Caco-2 (cell line): ENCODE data around the gene ABRAXAS1. TPM values are rescaled to one million over a fixed set of nuclear protein-coding genes. Genes with fewer than 3 reads are reported as not detected.

ENCODE experiments used
- BruUV-seq: library from RNA; stranded (reverse); fragments of 400-500 nt; replicated peaks from 2 replicates; lab custom pipeline; 2021; lab: Mats Ljungman, UMichigan
- CTCF ChIA-PET: fragments of 300-600 bp; sonication (Branson Sonifier 250); formaldehyde crosslinking; loops from one replicate; lab custom pipeline; 2022; ENCODE audit warnings: antibody characterized with exemption; lab: Charles Lee
- POLR2A ChIA-PET: fragments of 300-600 bp; sonication (Branson Sonifier 250); formaldehyde crosslinking; loops from one replicate; lab custom pipeline; 2022; ENCODE audit warnings: antibody characterized with exemption; lab: Charles Lee
- DNase-seq, 2 experiments: peaks; one replicate each; pipeline versions ENCODE4 v3.0.0 to v3.0.0-alpha.2; 2020 to 2022
- H3K27me3 ChIP-seq: replicated peaks from 2 replicates; pipeline ENCODE4 v1.6.0; 2011; ENCODE audit warnings: low read length; ENCODE audit not compliant: control insufficient read depth, insufficient read depth
- H3K36me3 ChIP-seq: 2 replicates; pipeline ENCODE4 v1.5.1; 2011; ENCODE audit warnings: low read length; ENCODE audit not compliant: control insufficient read depth, insufficient read depth
- H3K4me1 ChIP-seq: fragments of 250-450 bp; sonication (Bioruptor Pico); 2 replicates; pipeline ENCODE4 v1.5.1; 2020; ENCODE audit warnings: mild to moderate bottlenecking
- H3K4me3 ChIP-seq: 2 replicates; pipeline ENCODE4 v1.5.1; 2011; ENCODE audit warnings: low read depth, mild to moderate bottlenecking, control low read depth, low read length
- H3K9me3 ChIP-seq: fragments of 250-450 bp; sonication (Bioruptor Pico); 2 replicates; pipeline ENCODE4 v1.5.1; 2020; ENCODE audit warnings: mild to moderate bottlenecking, moderate library complexity
- H3K27ac Mint-ChIP-seq: one replicate; pipeline ENCODE4 v1.8.0; 2022; ENCODE audit warnings: mixed read lengths; ENCODE audit not compliant: unreplicated experiment
- H3K27me3 Mint-ChIP-seq: one replicate; pipeline ENCODE4 v1.8.0; 2022; ENCODE audit warnings: mixed read lengths; ENCODE audit not compliant: insufficient read depth, unreplicated experiment
- H3K36me3 Mint-ChIP-seq: one replicate; pipeline ENCODE4 v1.8.0; 2022; ENCODE audit warnings: mild to moderate bottlenecking, mixed read lengths; ENCODE audit not compliant: insufficient read depth, unreplicated experiment
- H3K4me1 Mint-ChIP-seq: one replicate; pipeline ENCODE4 v1.8.0; 2022; ENCODE audit warnings: low read depth, mixed read lengths; ENCODE audit not compliant: unreplicated experiment
- H3K4me3 Mint-ChIP-seq: one replicate; pipeline ENCODE4 v1.8.0; 2022; ENCODE audit warnings: mild to moderate bottlenecking, moderate library complexity, mixed read lengths; ENCODE audit not compliant: unreplicated experiment
- H3K9me3 Mint-ChIP-seq: one replicate; pipeline ENCODE4 v1.8.0; 2022; ENCODE audit warnings: mixed read lengths; ENCODE audit not compliant: unreplicated experiment
- CTCF ChIP-seq, 2 experiments: fragments of 200-600 bp in 1 of 2; IDR thresholded peaks; 1 replicate in 1 of 2; 2 replicates in 1 of 2; pipeline versions ENCODE4 v1.5.1 to v1.8.0; 2011 to 2022; ENCODE audit warnings: antibody characterized with exemption in 1 of 2, control low read depth in 1 of 2, inconsistent platforms in 1 of 2, low read depth in 1 of 2, low read length in 1 of 2, mild to moderate bottlenecking in 1 of 2, moderate library complexity in 1 of 2; ENCODE audit not compliant: insufficient read depth in 1 of 2, severe bottlenecking in 1 of 2, unreplicated experiment in 1 of 2
- intact Hi-C: fragments of 100-400 bp; cut with micrococcal nuclease; formaldehyde crosslinking; loops from one replicate; pipeline ENCODE4 v1.10.0; 2022; ENCODE audit not compliant: unreplicated experiment
- total RNA-seq: library from RNA; stranded (reverse); gene quantifications from 2 replicates; pipeline ENCODE4 v1.2.3, GENCODE V29; 2022

Gene ABRAXAS1
- total RNA-seq, 1 experiment from 2014 or later = 18.2 TPM

DNA sequence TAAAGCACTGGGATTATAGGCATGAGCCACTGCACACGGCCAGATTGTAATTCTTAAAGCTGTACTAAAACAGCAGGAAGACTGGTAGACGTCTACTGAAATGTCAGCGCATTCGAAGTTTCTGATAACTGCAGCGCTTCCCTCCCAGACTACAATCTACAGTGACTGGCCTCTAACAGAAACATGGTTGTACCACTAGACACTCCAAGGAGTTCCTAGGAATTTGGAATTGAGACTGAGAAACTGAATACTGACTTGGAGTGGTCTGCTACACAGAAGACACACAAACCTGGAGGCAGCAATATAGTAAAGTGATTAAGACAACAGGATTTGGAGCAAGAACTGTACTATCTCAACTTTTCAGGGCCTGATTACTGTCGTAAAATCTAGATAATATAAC is 30.2 kb downstream of the ABRAXAS1 start:
- Mint-ChIP-seq H3K36me3 (peaks cover 43% of the 10 kb centered on the region), H3K4me1 (no peaks in the 10 kb centered on the region), H3K9me3 (no peaks in the 10 kb centered on the region), H3K4me3 (peak overlapping the region; percentile 90), H3K27me3 (no peaks in the 10 kb centered on the region), H3K27ac (peak overlapping the region; percentile 92)
- intact Hi-C loops = loop anchor here (1.0 kb wide), 3 partner anchors 84 to 170 kb away; partner anchors contain the start of gene COQ2
- no TSS peak for BruUV-seq
- Histone ChIP-seq H3K4me3 (peak overlapping the region; percentile 61), H3K27me3 (no peaks in the 10 kb centered on the region), H3K36me3 (no peaks in the 10 kb centered on the region; the same call in 1 of the 2 replicates), H3K4me1 (no peaks in the 10 kb centered on the region), H3K9me3 (no peaks in the 10 kb centered on the region)
- CTCF ChIA-PET = interaction anchor here (0.8 kb wide), 1 partner anchor 170 kb away, joined by 3 read pairs; the partner anchor contains the start of gene COQ2
- no peak for DNase-seq
- no peak for TF ChIP-seq CTCF (IDR thresholded peaks at IDR 0.05; ENCODE audit: insufficient read depth in 1 of 2, low read depth in 1 of 2, low read length in 1 of 2, severe bottlenecking in 1 of 2, unreplicated experiment in 1 of 2)
- POLR2A ChIA-PET = interaction anchor here (1.3 kb wide), 1 partner anchor 93 kb away, joined by 4 read pairs; no protein-coding TSS in a partner anchor

GRCh38 chr4:83449009-83449408 is 35.9 kb downstream of the ABRAXAS1 start:
- H3K27ac Mint-ChIP-seq = no peak overlapping the region
- H3K27me3 Mint-ChIP-seq = no peaks in the 10 kb centered on the region
- intact Hi-C loops = no loop called here
- peaks cover 18% of the 10 kb centered on the region for H3K36me3 Mint-ChIP-seq
- BruUV-seq = no TSS peak
- no peak overlapping the region for H3K4me3 ChIP-seq
- H3K9me3 ChIP-seq = no peaks in the 10 kb centered on the region
- H3K4me1 ChIP-seq = no peaks in the 10 kb centered on the region
- no peak for TF ChIP-seq CTCF (IDR thresholded peaks at IDR 0.05; ENCODE audit: insufficient read depth in 1 of 2, low read depth in 1 of 2, low read length in 1 of 2, severe bottlenecking in 1 of 2, unreplicated experiment in 1 of 2)
- POLR2A ChIA-PET = no interaction called here
- no peaks in the 10 kb centered on the region for H3K27me3 ChIP-seq
- no peaks in the 10 kb centered on the region for H3K9me3 Mint-ChIP-seq
- DNase-seq = no peak
- CTCF ChIA-PET = no interaction called here
- H3K4me1 Mint-ChIP-seq = no peaks in the 10 kb centered on the region
- H3K4me3 Mint-ChIP-seq = no peak overlapping the region
- no peaks in the 10 kb centered on the region; the same call in 1 of the 2 replicates for H3K36me3 ChIP-seq

DNA sequence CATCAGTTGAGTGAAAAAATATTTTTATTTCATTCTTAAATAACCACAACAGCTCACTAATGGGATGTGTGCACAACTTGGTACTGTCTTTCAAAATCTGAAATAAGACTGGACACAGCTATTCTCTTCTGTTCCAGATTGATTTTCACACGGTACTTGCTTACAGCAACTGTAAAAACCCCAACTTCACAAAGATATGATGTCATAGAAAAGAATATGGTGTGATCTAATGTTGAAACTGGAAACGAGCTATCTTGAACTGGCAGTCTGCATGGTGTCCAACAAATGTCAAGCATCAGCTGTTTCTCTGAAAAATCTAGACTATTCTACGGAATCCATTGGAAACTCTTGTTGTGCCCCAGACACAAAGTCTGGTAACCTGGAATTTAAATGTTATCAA is 44.0 kb downstream of the ABRAXAS1 start:
- Histone ChIP-seq H3K4me1 (no peaks in the 10 kb centered on the region), H3K27me3 (no peaks in the 10 kb centered on the region), H3K9me3 (no peaks in the 10 kb centered on the region), H3K36me3 (no peaks in the 10 kb centered on the region), H3K4me3 (no peak overlapping the region)
- POLR2A ChIA-PET = no interaction called here
- no peaks in the 10 kb centered on the region for H3K27me3 Mint-ChIP-seq
- CTCF ChIA-PET = no interaction called here
- intact Hi-C loops = no loop called here
- no peak overlapping the region for H3K27ac Mint-ChIP-seq
- H3K4me3 Mint-ChIP-seq = no peak overlapping the region
- no peaks in the 10 kb centered on the region for H3K9me3 Mint-ChIP-seq
- no TSS peak for BruUV-seq
- H3K36me3 Mint-ChIP-seq = peaks cover 6% of the 10 kb centered on the region
- no peaks in the 10 kb centered on the region for H3K4me1 Mint-ChIP-seq
- DNase-seq = no peak
- TF ChIP-seq CTCF (IDR thresholded peaks at IDR 0.05; ENCODE audit: insufficient read depth in 1 of 2, low read depth in 1 of 2, low read length in 1 of 2, severe bottlenecking in 1 of 2, unreplicated experiment in 1 of 2) = no peak
